Neural crest cell (in vitro differentiated cells): ENCODE measurements around the gene POM121L2. TPM values are rescaled to one million over a fixed set of nuclear protein-coding genes. Genes with fewer than 3 reads are reported as not detected.

Source experiments
- DNase-seq: peaks from one replicate; pipeline ENCODE4 v3.0.0; 2021; ENCODE audit warnings: low read depth, mixed read lengths, low spot score
- H3K27ac Mint-ChIP-seq: one replicate; pipeline ENCODE4 v1.8.0; 2021; ENCODE audit warnings: mild to moderate bottlenecking, mixed read lengths; ENCODE audit not compliant: unreplicated experiment
- H3K27me3 Mint-ChIP-seq: 2 replicates; pipeline ENCODE4 v1.8.0; 2021; ENCODE audit warnings: low read depth, mild to moderate bottlenecking, mixed read lengths
- H3K36me3 Mint-ChIP-seq: 2 replicates; pipeline ENCODE4 v1.8.0; 2021; ENCODE audit warnings: low read depth, mild to moderate bottlenecking, mixed read lengths
- H3K4me1 Mint-ChIP-seq: 2 replicates; pipeline ENCODE4 v1.8.0; 2021; ENCODE audit warnings: mixed read lengths
- H3K4me3 Mint-ChIP-seq: one replicate; pipeline ENCODE4 v1.8.0; 2021; ENCODE audit warnings: mild to moderate bottlenecking, mixed read lengths
- H3K9me3 Mint-ChIP-seq: 2 replicates; pipeline ENCODE4 v1.8.0; 2021; ENCODE audit warnings: mixed read lengths
- total RNA-seq: library from RNA; stranded (reverse); gene quantifications from 2 replicates; pipeline ENCODE4 v1.2.1, GENCODE V29; 2021
- TF ChIP-seq, protein P1 (sequence below): fragments of 200-600 bp; sonication (generic); conservative IDR thresholded peaks from 2 replicates; pipeline ENCODE4 v1.5.0; 2021; ENCODE audit warnings: antibody characterized with exemption, mild to moderate bottlenecking

The POM121L2 gene
- total RNA-seq, 1 donor from 2014 or later: not detected

- Mint-ChIP-seq H3K36me3 (peaks cover 9% of the 10 kb centered on the region), H3K4me1 (peaks cover 56% of the 10 kb centered on the region)
These were observed 18.5 kb downstream of the POM121L2 start for GRCh38 chr6:27293436-27294098.

DNA sequence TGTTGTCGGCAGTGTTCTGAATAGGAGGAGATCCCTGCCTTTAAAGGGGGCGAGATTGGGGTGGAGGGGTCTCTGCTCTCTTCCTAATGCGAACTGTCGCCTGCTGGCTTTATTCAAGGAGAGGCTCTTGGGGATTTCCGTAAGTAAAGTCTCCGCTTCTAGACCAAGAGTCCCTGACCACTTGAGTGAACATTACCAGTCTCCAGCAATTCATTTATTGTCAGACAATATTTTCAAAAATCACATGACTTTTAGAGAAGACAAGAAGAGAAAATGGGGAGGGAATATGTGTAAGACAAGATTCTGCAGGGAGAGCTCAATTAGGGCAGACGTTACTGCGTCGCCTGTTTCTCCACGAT is 21.2 kb downstream of the POM121L2 start:
- H3K36me3 Mint-ChIP-seq: peaks cover 9% of the 10 kb centered on the region
- peaks cover 3% of the 10 kb centered on the region for H3K9me3 Mint-ChIP-seq
- TF ChIP-seq, protein P1, sequence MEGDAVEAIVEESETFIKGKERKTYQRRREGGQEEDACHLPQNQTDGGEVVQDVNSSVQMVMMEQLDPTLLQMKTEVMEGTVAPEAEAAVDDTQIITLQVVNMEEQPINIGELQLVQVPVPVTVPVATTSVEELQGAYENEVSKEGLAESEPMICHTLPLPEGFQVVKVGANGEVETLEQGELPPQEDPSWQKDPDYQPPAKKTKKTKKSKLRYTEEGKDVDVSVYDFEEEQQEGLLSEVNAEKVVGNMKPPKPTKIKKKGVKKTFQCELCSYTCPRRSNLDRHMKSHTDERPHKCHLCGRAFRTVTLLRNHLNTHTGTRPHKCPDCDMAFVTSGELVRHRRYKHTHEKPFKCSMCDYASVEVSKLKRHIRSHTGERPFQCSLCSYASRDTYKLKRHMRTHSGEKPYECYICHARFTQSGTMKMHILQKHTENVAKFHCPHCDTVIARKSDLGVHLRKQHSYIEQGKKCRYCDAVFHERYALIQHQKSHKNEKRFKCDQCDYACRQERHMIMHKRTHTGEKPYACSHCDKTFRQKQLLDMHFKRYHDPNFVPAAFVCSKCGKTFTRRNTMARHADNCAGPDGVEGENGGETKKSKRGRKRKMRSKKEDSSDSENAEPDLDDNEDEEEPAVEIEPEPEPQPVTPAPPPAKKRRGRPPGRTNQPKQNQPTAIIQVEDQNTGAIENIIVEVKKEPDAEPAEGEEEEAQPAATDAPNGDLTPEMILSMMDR: no peak
- DNase-seq: no peak
- peak overlapping the region; percentile 78 for H3K4me3 Mint-ChIP-seq
- H3K27me3 Mint-ChIP-seq: peaks cover 95% of the 10 kb centered on the region
- H3K4me1 Mint-ChIP-seq: peaks cover 52% of the 10 kb centered on the region
- H3K27ac Mint-ChIP-seq: no peak overlapping the region

More at GRCh38 chr6:27293436-27294098, 18.5 kb downstream of the POM121L2 start:
- Mint-ChIP-seq H3K4me3 (peak overlapping the region; percentile 88), H3K27ac (no peak overlapping the region), H3K27me3 (peaks cover 94% of the 10 kb centered on the region), H3K9me3 (no peaks in the 10 kb centered on the region)
- peak; percentile 55 for DNase-seq
- TF ChIP-seq, protein P1: no peak

GRCh38 chr6:27290065-27290849 is 21.8 kb downstream of the POM121L2 start:
- DNase-seq: no peak
- H3K4me3 Mint-ChIP-seq: peak overlapping the region; percentile 78
- H3K9me3 Mint-ChIP-seq: peaks cover 3% of the 10 kb centered on the region
- H3K36me3 Mint-ChIP-seq: peaks cover 9% of the 10 kb centered on the region
- H3K27ac Mint-ChIP-seq: no peak overlapping the region
- TF ChIP-seq, protein P1: no peak
- H3K4me1 Mint-ChIP-seq: peaks cover 47% of the 10 kb centered on the region
- H3K27me3 Mint-ChIP-seq: peaks cover 95% of the 10 kb centered on the region

DNA sequence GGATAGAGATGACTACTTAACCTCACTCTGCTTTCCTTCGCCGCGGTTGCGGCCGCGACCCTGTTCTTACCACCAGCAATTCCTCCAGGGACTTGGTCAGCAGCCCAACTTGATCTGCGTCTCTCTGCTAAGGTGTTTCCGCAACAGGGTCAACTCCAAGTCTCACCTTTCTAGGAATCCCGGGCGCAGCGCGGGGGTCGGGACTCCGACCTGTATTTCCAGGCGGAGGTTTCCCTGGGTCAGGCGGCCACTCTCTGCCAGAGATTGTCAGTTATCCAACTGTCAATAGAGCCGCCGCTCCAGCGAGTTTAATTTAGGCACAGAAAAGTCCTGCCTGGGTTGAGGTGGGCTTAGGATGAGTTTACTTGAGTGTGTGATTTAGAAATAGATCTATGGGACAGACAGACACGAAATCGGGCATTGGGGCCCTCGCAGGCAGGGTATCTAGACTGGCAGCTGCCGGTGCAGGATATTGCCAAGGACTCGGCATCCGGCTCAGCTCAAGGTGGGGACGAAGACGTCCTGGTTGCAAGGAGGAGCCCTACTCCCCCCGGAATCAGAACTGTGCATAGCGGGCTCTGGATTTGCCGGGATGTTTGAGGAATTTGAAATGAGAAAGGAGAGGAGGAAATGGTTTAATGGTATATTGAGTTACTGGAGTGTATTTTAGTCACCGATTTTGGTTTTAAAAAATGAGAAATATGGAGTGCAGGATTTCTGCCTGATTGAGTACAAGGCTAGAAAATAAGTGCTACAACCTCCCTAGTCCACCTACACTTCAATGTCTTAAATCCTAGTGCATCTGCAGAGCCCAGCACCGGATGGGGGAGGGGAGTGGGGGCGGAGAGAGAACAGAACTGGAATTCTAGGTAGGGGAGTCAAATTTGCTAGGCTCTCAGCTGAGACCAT is 23.7 kb downstream of the POM121L2 start:
- Mint-ChIP-seq H3K27ac (no peak overlapping the region), H3K27me3 (peaks cover 93% of the 10 kb centered on the region), H3K4me1 (peaks cover 29% of the 10 kb centered on the region), H3K36me3 (peaks cover 11% of the 10 kb centered on the region), H3K9me3 (peaks cover 6% of the 10 kb centered on the region), H3K4me3 (peak overlapping the region; percentile 55)
- TF ChIP-seq, protein P1: no peak
- no peak for DNase-seq

- Mint-ChIP-seq H3K27me3 (peaks cover 95% of the 10 kb centered on the region), H3K4me1 (peaks cover 29% of the 10 kb centered on the region), H3K4me3 (peak overlapping the region; percentile 55), H3K9me3 (peaks cover 6% of the 10 kb centered on the region), H3K36me3 (peaks cover 11% of the 10 kb centered on the region), H3K27ac (no peak overlapping the region)
- no peak for DNase-seq
- TF ChIP-seq, protein P1: no peak
These were observed 24.3 kb downstream of the POM121L2 start for GRCh38 chr6:27287751-27288135.
